ENCODE measurements around the gene PPP2CA.
"Not testable (repeated sequence)": the region's sequence is repeated elsewhere in the genome, so short reads cannot be mapped to it uniquely, and the experiment has no call there.

The PPP2CA gene

GRCh38 chr5:134240421-134240962, 14.6 kb upstream of the PPP2CA start:
- H3K27ac ChIP-seq (ENCODE audit: low read length), result no peak overlapping the region
- no peak overlapping the region for H3K4me3 ChIP-seq (ENCODE audit: low read length)
- no peaks in the 10 kb centered on the region for H3K36me3 ChIP-seq (ENCODE audit: control insufficient read depth, low read depth, low read length)
- peaks cover 19% of the 10 kb centered on the region for H3K4me1 ChIP-seq (ENCODE audit: control insufficient read depth, low read depth, low read length)
- no peak overlapping the region for H3K9ac ChIP-seq (ENCODE audit: low read length)
- H3K9me3 ChIP-seq (ENCODE audit: control insufficient read depth, low read depth, low read length), result no peaks in the 10 kb centered on the region
- H3K27me3 ChIP-seq (ENCODE audit: control insufficient read depth, insufficient read depth, low read length), result no peaks in the 10 kb centered on the region

GRCh38 chr5:134236820-134237219, 10.9 kb upstream of the PPP2CA start:
- no peak overlapping the region for H3K9ac ChIP-seq (ENCODE audit: low read length)
- no peaks in the 10 kb centered on the region for H3K9me3 ChIP-seq (ENCODE audit: control insufficient read depth, low read depth, low read length)
- peaks cover 12% of the 10 kb centered on the region for H3K4me1 ChIP-seq (ENCODE audit: control insufficient read depth, low read depth, low read length)
- H3K27ac ChIP-seq (ENCODE audit: low read length), result no peak overlapping the region
- H3K4me3 ChIP-seq (ENCODE audit: low read length), result no peak overlapping the region
- no peaks in the 10 kb centered on the region for H3K36me3 ChIP-seq (ENCODE audit: control insufficient read depth, low read depth, low read length)
- H3K27me3 ChIP-seq (ENCODE audit: control insufficient read depth, insufficient read depth, low read length), result no peaks in the 10 kb centered on the region

DNA sequence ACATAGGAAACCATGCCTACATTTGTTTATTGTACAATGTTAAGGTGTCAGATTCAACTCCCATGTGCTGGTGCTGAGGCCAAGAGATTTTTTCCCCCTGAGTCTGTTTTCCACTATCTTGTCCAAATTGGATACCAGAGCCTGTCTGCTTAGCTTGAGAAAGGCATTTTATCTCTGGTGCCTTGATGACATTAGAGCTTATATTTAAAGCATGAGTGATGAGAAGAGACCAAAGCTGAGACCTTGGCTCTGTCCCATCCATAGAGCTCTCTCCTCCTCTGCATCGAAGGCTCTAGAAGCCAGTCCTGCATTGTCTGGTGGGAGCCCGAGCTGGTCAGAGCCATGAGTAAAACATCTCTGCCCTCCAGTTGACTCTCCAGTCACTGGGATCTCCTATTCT, 10.4 kb upstream of the PPP2CA start:
- H3K27ac ChIP-seq (ENCODE audit: low read length), result no peak overlapping the region

DNA sequence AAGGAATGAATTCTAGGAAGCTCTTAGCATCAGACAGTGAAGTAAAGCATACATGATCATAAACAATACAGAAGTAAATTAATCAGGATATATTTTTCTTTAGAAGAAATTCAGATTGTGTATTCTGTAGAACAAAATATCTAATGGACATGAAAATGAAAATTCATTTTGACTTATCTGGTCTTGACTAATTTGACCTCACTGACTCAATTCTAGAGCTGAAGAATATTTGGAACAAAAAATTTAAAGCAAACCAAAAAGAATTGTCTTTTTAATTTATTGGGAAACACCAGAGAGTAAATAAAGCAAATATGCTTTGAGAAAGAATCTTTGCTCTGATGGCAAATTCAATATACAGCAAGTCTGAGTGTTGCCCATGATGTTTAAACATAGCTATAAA, 2.8 kb upstream of the PPP2CA start:
- Histone ChIP-seq H3K36me3 (ENCODE audit: control insufficient read depth, low read depth, low read length) (no peaks in the 10 kb centered on the region), H3K9ac (ENCODE audit: low read length) (no peak overlapping the region), H3K27me3 (ENCODE audit: control insufficient read depth, insufficient read depth, low read length) (no peaks in the 10 kb centered on the region), H3K4me1 (ENCODE audit: control insufficient read depth, low read depth, low read length) (peaks cover 8% of the 10 kb centered on the region), H3K9me3 (ENCODE audit: control insufficient read depth, low read depth, low read length) (no peaks in the 10 kb centered on the region), H3K4me3 (ENCODE audit: low read length) (no peak overlapping the region), H3K27ac (ENCODE audit: low read length) (no peak overlapping the region)

More for the DNA sequence above, 10.4 kb upstream of the PPP2CA start:
- Histone ChIP-seq H3K27me3 (ENCODE audit: control insufficient read depth, insufficient read depth, low read length) (no peaks in the 10 kb centered on the region), H3K36me3 (ENCODE audit: control insufficient read depth, low read depth, low read length) (no peaks in the 10 kb centered on the region), H3K4me3 (ENCODE audit: low read length) (no peak overlapping the region), H3K9me3 (ENCODE audit: control insufficient read depth, low read depth, low read length) (no peaks in the 10 kb centered on the region), H3K9ac (ENCODE audit: low read length) (no peak overlapping the region), H3K4me1 (ENCODE audit: control insufficient read depth, low read depth, low read length) (peaks cover 12% of the 10 kb centered on the region)

DNA sequence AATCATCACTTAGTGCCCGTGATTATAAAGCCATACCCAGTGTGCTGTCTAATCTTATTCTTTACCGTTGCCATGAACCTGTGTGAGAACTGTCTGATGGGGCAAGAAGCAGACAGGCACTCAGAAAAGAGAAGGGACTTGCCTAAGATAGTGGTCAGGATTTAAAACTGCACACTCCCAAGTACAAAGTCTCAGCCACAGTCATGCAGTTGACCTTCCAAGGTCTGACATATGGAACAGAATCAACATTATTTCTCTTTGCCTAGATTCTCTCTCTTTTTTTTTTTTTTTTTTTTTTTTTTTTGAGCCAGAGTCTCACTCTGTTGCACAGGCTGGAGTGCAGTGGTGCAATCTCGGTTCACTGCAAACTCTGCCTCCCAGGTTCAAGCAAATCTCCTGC, 1.9 kb upstream of the PPP2CA start:
- H3K9ac ChIP-seq (ENCODE audit: low read length), result no peak overlapping the region
- H3K36me3 ChIP-seq (ENCODE audit: control insufficient read depth, low read depth, low read length), result no peaks in the 10 kb centered on the region
- no peak overlapping the region for H3K27ac ChIP-seq (ENCODE audit: low read length)
- no peaks in the 10 kb centered on the region for H3K27me3 ChIP-seq (ENCODE audit: control insufficient read depth, insufficient read depth, low read length)
- peaks cover 10% of the 10 kb centered on the region for H3K4me1 ChIP-seq (ENCODE audit: control insufficient read depth, low read depth, low read length)
- H3K4me3 ChIP-seq (ENCODE audit: low read length), result no peak overlapping the region
- H3K9me3 ChIP-seq (ENCODE audit: control insufficient read depth, low read depth, low read length), result no peaks in the 10 kb centered on the region

DNA sequence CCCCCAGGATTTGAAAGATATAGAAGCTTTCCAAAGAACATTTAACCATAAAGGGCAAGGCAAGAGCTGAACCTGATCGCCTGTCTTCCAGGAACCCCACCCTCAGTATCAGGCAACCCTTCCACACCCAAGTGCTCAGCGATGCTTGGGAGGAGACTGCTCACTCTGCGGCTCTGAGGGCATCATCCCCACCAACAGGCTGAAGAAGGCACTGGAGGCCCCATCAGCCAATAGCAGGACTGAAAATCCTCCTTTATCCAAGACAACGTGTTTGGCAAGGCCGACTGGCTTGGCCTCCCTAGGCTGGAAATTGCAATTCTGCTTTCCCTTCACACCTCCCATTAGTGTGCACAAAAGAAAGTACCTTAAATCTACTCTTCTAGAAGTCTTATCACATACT, 1.4 kb upstream of the PPP2CA start:
- peak overlapping the region; percentile 99 for H3K9ac ChIP-seq (ENCODE audit: low read length)
- H3K4me1 ChIP-seq (ENCODE audit: control insufficient read depth, low read depth, low read length), result peaks cover 13% of the 10 kb centered on the region
- H3K9me3 ChIP-seq (ENCODE audit: control insufficient read depth, low read depth, low read length), result no peaks in the 10 kb centered on the region
- H3K27ac ChIP-seq (ENCODE audit: low read length), result no peak overlapping the region
- H3K4me3 ChIP-seq (ENCODE audit: low read length), result peak overlapping the region; percentile 98
- no peaks in the 10 kb centered on the region for H3K27me3 ChIP-seq (ENCODE audit: control insufficient read depth, insufficient read depth, low read length)
- H3K36me3 ChIP-seq (ENCODE audit: control insufficient read depth, low read depth, low read length), result no peaks in the 10 kb centered on the region

DNA sequence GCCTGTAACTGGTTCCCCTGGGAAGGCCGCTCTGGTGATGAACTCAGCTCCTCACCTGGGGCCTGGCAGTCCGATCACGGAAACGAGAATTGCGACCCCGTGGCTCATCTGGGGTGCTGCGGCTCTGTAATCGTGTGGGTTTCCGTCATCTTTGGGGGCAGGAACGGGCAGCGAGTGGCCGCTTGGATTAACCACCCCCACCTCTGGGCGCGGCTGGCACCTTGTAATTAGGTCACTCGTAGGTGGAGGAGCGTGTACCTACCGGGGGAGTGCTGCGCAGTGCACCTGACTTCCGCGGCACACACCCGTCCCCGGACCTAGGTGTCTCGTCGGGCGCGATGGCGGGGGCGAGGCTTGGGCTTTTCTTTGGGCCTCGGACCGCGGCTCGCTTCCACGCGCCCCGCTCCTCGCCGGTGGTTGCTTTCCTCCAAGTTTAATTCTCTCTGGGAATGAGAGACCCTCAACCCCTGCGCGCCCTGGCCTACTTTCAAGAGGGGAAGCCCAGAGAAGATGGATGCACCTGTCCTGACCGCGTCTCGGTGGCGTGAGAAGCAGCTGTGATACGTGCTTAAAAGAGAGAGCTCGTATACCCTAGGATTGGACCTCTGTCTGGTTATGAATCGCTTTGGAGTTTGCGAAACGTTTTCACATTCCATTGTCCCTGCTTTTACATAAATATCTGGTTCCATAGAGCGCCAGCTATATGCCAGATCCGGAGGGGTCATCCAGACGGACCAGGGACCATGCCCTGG, 744 bp upstream of the PPP2CA start:
- Histone ChIP-seq H3K36me3 (ENCODE audit: control insufficient read depth, low read depth, low read length) (no peaks in the 10 kb centered on the region), H3K9ac (ENCODE audit: low read length) (peak overlapping the region; percentile 99), H3K4me3 (ENCODE audit: low read length) (peak overlapping the region; percentile 98), H3K9me3 (ENCODE audit: control insufficient read depth, low read depth, low read length) (no peaks in the 10 kb centered on the region), H3K27ac (ENCODE audit: low read length) (peak overlapping the region; percentile 72), H3K27me3 (ENCODE audit: control insufficient read depth, insufficient read depth, low read length) (no peaks in the 10 kb centered on the region), H3K4me1 (ENCODE audit: control insufficient read depth, low read depth, low read length) (peaks cover 13% of the 10 kb centered on the region)

DNA sequence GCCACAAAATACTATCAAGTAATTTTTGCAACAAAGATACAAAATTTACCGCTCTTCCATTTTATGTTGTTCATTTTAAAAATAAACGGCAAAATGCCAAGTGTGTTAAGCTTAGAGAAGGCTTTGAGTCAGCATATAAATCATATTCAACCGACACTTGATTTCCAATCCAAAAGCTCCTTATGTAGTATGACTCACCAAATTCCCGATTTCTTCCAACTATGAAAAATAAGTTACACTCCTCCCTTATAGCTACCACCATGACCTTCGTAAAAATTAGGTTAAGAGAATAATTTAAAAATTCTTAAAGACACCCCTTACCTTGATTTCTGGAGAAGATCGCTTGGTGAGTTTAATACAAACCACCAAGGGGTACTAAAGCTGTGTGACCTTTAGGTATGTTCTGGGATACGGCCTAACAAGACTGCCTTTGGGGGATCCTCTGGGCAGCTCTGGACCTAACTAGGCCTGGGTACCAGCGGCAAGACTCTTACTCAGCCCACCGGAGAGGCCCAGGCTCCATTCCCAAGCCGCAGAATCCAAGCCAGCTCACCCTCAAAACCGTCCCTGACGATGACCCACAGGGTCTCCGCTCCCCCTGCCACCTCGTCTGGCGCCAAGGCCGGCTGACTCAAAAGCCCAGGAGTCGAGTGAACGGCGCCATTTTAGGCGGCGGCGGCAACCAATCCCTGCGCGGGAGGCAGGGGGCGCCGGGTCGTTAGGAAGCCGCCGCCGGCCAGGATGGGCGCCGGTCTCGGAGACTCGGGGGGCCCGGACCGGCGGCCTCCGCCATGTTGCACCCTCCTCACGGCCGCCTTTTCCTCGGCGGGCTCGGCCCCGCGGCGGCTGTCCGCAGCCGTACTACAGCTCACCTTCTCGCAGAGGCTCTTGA, 739 bp downstream of the PPP2CA start:
- H3K9me3 ChIP-seq (ENCODE audit: control insufficient read depth, low read depth, low read length), result no peaks in the 10 kb centered on the region
- peak overlapping the region; percentile 98 for H3K4me3 ChIP-seq (ENCODE audit: low read length)
- peak overlapping the region; percentile 99 for H3K9ac ChIP-seq (ENCODE audit: low read length)
- H3K36me3 ChIP-seq (ENCODE audit: control insufficient read depth, low read depth, low read length), result peaks cover 4% of the 10 kb centered on the region
- H3K27ac ChIP-seq (ENCODE audit: low read length), result peak overlapping the region; percentile 94
- H3K4me1 ChIP-seq (ENCODE audit: control insufficient read depth, low read depth, low read length), result peaks cover 15% of the 10 kb centered on the region
- H3K27me3 ChIP-seq (ENCODE audit: control insufficient read depth, insufficient read depth, low read length), result no peaks in the 10 kb centered on the region

DNA sequence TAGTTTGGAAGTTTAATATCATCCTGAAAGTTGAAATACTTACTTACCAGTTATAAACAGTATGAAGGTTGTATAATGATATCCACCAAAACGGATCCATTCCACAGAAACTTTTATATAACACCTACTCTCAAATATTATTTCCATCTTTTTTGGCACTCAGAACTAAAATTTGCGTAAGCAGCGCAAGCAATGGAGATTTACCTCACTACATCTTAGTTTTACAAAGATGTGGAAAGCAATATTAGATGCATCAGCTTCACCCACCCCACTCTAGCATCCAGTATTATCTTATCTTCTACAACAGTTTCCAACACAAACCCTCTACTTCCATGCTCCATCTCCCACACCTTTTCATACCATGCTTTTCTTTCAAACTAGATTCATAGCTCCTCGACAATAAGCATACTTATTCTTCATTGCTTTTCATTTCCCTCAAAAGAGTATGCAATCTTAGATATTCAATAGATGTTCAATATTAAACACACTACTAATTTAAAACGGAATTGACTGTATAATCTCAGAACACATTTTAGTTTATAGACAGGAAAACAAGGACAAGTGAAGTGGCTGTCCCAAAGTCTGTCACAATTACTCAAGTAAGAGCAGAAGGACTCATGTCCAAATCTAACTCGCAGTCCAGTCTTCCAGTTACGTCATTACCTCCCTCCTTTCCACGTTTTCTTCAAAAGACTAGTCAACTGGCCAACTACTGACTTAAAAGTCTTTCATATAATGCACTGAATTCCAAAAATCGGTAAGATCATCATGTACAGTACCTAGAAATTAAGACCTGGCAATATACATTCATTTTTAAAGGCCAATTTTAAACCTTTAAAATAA, 2.2 kb downstream of the PPP2CA start:
- Histone ChIP-seq H3K9ac (ENCODE audit: low read length) (peak overlapping the region; percentile 99), H3K27me3 (ENCODE audit: control insufficient read depth, insufficient read depth, low read length) (no peaks in the 10 kb centered on the region), H3K4me3 (ENCODE audit: low read length) (peak overlapping the region; percentile 98), H3K27ac (ENCODE audit: low read length) (no peak overlapping the region), H3K4me1 (ENCODE audit: control insufficient read depth, low read depth, low read length) (peaks cover 18% of the 10 kb centered on the region), H3K36me3 (ENCODE audit: control insufficient read depth, low read depth, low read length) (peaks cover 9% of the 10 kb centered on the region), H3K9me3 (ENCODE audit: control insufficient read depth, low read depth, low read length) (no peaks in the 10 kb centered on the region)

DNA sequence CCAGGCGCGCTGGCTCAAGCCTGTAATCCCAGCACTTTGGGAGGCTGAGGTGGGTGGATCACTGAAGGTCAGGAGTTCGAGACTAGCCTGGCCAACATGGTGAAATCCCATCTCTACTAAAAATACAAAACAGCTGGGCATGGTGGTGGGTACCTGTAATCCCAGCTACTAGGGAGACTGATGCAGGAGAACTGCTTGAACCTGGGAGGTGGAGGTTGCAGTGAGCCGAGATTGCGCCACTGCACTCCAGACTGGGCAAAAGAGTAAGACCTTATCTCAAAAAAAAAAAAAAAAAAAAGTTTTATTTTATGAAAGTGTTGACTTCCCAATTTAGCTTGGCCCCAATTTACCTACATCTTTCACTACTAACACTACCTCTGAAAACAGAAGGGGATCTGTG, 4.2 kb downstream of the PPP2CA start:
- not testable (repeated sequence) for H3K4me3 ChIP-seq (ENCODE audit: low read length); H3K9ac ChIP-seq (ENCODE audit: low read length); H3K9me3 ChIP-seq (ENCODE audit: control insufficient read depth, low read depth, low read length); H3K27me3 ChIP-seq (ENCODE audit: control insufficient read depth, insufficient read depth, low read length); H3K27ac ChIP-seq (ENCODE audit: low read length)
- Histone ChIP-seq H3K4me1 (ENCODE audit: control insufficient read depth, low read depth, low read length) (peaks cover 18% of the 10 kb centered on the region), H3K36me3 (ENCODE audit: control insufficient read depth, low read depth, low read length) (peaks cover 14% of the 10 kb centered on the region)

DNA sequence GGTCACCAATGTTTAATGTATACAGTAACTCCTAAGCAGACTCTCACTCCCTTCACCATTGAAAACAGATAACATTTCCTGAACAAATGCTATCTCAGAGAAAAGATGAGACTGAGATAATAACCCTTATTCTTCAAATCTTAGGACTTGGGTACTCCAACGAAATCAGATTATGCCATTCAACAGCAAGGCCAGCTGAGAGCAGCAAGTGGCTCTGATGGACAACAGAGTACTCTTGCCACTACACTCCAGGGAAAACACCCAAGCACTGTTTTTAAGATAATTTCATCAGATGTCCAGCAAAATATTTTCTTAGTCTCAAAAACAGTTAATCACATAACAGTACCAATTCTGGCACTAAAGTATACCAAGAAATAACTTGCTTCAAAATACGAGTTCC, 10.1 kb downstream of the PPP2CA start:
- no peak overlapping the region for H3K9ac ChIP-seq (ENCODE audit: low read length)
- peaks cover 5% of the 10 kb centered on the region for H3K4me1 ChIP-seq (ENCODE audit: control insufficient read depth, low read depth, low read length)
- no peak overlapping the region for H3K4me3 ChIP-seq (ENCODE audit: low read length)
- H3K9me3 ChIP-seq (ENCODE audit: control insufficient read depth, low read depth, low read length), result no peaks in the 10 kb centered on the region
- H3K36me3 ChIP-seq (ENCODE audit: control insufficient read depth, low read depth, low read length), result peaks cover 13% of the 10 kb centered on the region
- H3K27me3 ChIP-seq (ENCODE audit: control insufficient read depth, insufficient read depth, low read length), result no peaks in the 10 kb centered on the region
- no peak overlapping the region for H3K27ac ChIP-seq (ENCODE audit: low read length)

Data from iPS-18a (cell line).